SIG-M5 treated with dmso at 0.1 percent for 504 hours (cell line): ENCODE results near the gene KRT38.
A peak's percentile ranks its signal among the peaks of the same experiment; 100 is the strongest.
"Not testable (repeated sequence)": the region's sequence is repeated elsewhere in the genome, so short reads cannot be mapped to it uniquely, and the experiment has no call there.

ENCODE experiments used
- DNase-seq: peaks from one replicate; lab custom pipeline; 2025; ENCODE audit not compliant: unreplicated experiment; lab: John Stamatoyannopoulos, UW

Gene KRT38

GRCh38 chr17:41424111-41424635 is 16.6 kb downstream of the KRT38 start, which contains the start of gene KRT37:
TSS of gene KRT37 (minus strand) at chr17:41424585. CDS start at chr17:41424523, 62 bp downstream.
- no peak for DNase-seq

GRCh38 chr17:41422586-41422985 is 18.2 kb downstream of the KRT38 start:
- not testable (repeated sequence) for DNase-seq

- DNase-seq, result no peak
Measured at GRCh38 chr17:41421617-41422016, 19.2 kb downstream of the KRT38 start.

- no peak for DNase-seq
Measured at GRCh38 chr17:41421116-41421515, 19.7 kb downstream of the KRT38 start.

GRCh38 chr17:41420134-41420533 is 20.6 kb downstream of the KRT38 start:
- DNase-seq, result no peak

- DNase-seq, result no peak
Measured at GRCh38 chr17:41419716-41420115, 21.1 kb downstream of the KRT38 start.

- DNase-seq, result no peak
Measured at GRCh38 chr17:41418116-41418860, 22.5 kb downstream of the KRT38 start.

DNA sequence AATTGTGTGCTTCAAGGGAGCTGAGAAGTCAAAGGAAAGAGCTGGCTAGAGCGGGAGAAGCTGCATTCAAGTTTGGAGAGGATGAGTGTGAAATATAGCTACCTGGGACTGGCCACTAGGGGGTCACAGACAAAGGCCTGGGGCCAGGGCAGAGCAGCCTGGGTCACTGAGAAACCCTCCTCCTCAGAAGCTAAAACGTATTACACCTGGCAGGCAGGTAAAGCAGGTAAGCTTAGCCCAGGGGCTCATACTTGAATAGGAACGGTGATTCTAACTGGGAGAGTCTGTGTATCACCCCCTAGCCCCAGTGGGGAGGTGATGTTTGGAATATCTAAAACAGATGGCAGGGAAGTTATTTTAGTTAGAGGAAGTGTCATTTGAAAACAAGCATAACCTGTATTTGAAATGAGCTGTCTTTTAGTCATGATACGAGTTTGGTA is 23.2 kb downstream of the KRT38 start:
- peak; percentile 27 for DNase-seq

GRCh38 chr17:41417127-41417526 is 23.7 kb downstream of the KRT38 start:
- DNase-seq, result no peak

- no peak for DNase-seq
Measured at GRCh38 chr17:41416479-41416878, 24.3 kb downstream of the KRT38 start.

DNA sequence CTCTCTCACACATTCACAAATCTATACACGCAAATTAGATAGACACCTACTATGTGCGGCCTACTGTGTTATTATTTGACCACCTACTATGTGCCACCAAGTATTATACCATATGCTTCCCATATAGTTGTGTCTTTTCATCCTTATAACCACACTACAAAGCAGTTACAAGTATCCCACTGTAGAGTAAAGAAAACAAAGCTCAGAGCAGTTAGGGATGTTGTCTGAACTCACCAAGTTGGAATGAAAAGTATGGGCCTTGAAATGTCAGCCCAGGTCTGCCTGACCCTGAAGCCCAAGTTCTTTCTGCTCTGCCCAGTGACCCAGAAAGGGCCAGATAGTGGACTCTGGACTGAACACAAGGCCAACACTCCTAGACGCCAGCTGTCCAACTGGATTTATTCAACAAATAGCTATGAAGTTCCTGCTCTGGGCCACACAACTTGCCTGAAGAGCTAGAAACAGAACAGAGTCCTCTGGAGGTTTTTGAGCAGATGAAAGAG is 24.9 kb downstream of the KRT38 start:
- DNase-seq, result no peak

DNA sequence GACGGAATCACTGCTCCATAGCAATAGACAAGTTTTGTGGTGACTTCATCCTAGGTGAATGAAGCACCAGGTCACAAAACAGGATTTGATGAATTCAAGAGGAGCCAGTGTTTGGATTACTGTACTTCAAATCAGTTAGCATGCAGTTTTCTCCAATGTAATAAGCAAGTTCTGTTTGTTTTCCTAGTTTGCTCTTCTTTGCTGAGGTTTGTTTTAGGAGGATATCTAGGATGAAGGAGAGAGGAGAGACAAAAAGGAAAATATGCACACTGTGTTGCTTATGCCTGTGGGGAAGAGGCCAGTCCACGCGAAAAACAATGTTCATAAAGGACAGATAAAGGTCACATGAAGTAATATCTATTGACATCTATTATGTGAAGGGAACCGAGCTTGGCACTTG is 25.4 kb downstream of the KRT38 start:
- DNase-seq, result no peak

DNA sequence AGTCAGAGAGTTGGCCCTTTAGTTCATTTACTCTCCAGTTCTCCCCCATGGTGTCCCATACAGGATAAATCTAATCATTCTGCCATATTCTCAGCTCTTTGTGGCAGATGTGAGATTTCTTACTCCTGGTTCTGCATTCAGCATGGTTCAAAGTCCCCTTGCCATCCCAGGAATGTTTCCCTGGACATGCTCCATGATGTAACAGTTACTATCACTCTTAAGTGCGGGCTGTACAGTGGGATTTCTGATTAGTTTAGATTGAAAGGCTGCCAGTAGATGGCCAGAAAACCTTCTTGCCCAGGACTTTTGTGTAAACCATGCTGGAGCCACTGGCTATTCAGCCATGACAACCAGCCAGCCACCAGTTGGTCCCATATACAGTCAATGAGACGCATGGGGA is 26.8 kb downstream of the KRT38 start:
- DNase-seq, result no peak

DNA sequence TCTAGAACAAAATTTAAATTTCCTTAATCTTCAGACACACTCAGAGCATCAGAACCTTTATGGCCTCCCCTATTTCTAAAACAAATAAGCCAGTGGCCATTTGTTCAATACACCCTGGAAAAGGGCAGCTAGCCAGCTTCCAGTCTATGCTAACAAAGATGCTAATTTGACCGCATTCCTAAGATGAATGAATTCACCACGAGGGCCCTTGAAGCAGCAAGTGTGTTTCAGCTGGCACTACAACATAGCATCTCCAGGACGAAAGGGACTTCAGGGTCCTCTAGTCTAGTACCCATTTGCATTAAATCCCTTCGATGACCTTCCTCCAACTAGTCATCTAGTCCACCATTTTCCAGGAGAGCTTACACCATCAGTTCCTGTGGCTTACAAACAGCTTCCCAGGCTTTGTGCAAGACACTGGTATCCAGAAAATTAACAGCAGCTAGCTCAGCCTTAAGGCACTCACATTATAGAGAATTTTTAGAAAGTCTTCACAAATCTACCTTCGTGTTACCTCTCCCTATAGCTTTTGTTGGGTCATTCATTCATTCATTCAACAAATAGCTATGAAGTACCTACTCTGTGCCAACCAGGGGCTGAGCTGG is 27.3 kb downstream of the KRT38 start:
- no peak for DNase-seq

GRCh38 chr17:41411072-41411840 is 29.5 kb downstream of the KRT38 start:
- no peak for DNase-seq

GRCh38 chr17:41407226-41407625 is 33.6 kb downstream of the KRT38 start:
- DNase-seq, result no peak

- DNase-seq, result no peak
Measured at GRCh38 chr17:41406205-41406604, 34.6 kb downstream of the KRT38 start.

DNA sequence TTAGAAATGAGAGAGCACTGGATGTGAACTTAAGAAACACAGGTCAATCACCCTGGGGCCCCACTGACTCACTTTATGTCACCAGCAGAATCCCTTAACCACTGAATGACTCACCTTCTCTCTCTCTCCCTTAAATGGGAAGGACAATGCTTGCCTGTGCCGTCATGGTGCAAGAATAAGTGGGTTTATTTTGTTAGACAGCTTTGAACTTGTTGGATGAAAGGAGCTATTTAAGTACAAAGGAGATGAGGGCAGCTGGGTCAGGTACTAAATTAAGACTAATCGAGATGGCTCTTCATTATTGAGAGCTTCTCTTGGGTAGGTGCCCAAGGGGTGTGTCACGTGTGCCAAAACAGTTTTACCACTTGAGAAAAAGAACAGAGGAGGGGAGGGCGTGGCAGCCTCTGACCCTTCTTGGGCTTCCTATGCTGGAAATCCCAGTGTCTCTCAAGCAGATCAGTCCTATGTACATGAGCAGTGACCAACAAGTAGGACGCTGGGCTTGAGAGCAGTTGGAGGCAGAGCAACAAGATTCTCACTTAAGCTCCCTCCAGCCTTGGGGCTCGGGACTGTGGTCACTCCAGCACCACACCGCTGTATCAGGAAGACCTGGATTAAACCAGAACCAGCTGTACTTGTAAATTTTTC is 36.6 kb downstream of the KRT38 start:
- peak; percentile 64 for DNase-seq

- no peak for DNase-seq
Measured at GRCh38 chr17:41403404-41404023, 37.3 kb downstream of the KRT38 start.

DNA sequence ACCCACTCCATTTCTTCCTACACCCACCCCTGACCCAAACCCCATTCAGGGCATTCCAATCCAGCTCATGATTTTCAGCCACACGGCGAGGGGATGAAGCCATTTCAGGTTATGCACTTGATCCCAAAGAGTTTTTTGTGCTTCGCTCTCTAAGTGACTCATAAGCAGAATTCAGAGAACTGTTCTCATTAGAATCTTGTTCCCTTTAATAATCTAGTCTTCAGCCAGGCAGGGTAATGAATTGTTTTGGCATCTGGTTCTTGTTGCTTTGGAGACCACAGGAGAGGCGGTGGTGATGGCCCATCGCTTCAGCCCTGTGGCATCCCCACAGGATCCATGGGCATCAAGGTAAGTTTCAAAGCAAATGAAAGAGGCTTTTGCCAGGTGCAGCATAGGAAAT is 38.6 kb downstream of the KRT38 start:
- no peak for DNase-seq
